OCI-LY7 (cell line): ENCODE data around the gene PROKR1.

Source experiments
- EZH2phosphoT487 ChIP-seq: fragments of 200-600 bp; sonication (generic); IDR thresholded peaks from 2 replicates; pipeline ENCODE4 v1.6.1; 2018; ENCODE audit warnings: low read depth, borderline replicate concordance, mild to moderate bottlenecking, mixed run types, antibody characterized with exemption, low read length, moderate library complexity, mixed read lengths
- TF ChIP-seq, protein P1 (sequence below): fragments of 200-600 bp; sonication (generic); conservative IDR thresholded peaks from 2 replicates; pipeline ENCODE4 v1.5.1; 2014; ENCODE audit warnings: mild to moderate bottlenecking, antibody characterized with exemption, low read length, moderate library complexity, mixed read lengths

DNA sequence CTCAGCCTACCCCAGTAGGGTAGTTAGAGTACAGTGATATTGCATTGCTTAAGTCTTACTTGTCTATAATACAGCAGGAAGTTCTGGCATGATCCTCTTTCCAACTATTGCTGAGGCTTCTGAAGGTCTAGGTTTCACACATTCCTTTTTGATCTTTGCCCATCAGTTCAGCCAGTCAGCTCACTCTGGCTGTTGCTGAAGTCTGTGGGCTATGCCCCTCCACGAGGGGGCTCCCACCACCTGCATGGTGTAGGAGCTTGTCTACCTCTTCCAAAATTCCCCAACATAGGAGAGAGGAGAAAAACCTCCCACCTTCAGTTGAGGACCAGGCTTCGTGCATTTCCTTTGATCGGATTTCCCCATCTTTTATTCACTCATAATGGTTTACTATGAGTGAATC, 26.3 kb downstream of the PROKR1 start:
- TF ChIP-seq, protein P1, sequence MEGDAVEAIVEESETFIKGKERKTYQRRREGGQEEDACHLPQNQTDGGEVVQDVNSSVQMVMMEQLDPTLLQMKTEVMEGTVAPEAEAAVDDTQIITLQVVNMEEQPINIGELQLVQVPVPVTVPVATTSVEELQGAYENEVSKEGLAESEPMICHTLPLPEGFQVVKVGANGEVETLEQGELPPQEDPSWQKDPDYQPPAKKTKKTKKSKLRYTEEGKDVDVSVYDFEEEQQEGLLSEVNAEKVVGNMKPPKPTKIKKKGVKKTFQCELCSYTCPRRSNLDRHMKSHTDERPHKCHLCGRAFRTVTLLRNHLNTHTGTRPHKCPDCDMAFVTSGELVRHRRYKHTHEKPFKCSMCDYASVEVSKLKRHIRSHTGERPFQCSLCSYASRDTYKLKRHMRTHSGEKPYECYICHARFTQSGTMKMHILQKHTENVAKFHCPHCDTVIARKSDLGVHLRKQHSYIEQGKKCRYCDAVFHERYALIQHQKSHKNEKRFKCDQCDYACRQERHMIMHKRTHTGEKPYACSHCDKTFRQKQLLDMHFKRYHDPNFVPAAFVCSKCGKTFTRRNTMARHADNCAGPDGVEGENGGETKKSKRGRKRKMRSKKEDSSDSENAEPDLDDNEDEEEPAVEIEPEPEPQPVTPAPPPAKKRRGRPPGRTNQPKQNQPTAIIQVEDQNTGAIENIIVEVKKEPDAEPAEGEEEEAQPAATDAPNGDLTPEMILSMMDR, result peak; percentile 54
- no peak for TF ChIP-seq EZH2phosphoT487
